Activated T-cell treated with anti-CD3 and anti-CD28 coated beads for 48 hours (primary cell): ENCODE data around the gene TMEM9.

Source experiments
- DNase-seq: peaks from one replicate; pipeline ENCODE4 v3.0.0-alpha.2; 2020; ENCODE audit warnings: low read depth

Gene TMEM9

DNA sequence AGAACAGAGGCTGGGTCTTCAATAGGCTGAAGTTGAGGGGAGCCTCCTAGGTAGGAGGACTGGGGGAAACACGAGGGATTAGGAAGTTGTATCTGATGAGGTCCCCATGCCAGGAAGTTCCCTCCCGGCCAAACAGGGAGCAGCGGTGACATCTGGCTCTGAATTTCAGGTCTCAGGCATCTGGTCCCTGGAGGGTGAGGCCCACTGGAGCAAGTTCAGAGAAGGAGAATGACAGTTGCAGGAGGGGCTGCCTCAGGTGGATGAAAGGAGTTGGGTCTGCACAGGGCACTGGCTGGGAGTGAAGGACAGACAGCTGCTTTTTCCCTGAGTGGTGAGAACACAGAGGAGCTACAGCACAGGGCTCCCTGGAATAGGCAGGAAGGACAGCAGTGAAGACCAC lies 9.1 kb downstream of the TMEM9 start:
- DNase-seq, result no peak

- DNase-seq, result no peak
Observed at GRCh38 chr1:201144701-201145100, 9.6 kb downstream of the TMEM9 start.

- DNase-seq, result no peak
Observed at GRCh38 chr1:201143726-201144635, 10.3 kb downstream of the TMEM9 start.

DNA sequence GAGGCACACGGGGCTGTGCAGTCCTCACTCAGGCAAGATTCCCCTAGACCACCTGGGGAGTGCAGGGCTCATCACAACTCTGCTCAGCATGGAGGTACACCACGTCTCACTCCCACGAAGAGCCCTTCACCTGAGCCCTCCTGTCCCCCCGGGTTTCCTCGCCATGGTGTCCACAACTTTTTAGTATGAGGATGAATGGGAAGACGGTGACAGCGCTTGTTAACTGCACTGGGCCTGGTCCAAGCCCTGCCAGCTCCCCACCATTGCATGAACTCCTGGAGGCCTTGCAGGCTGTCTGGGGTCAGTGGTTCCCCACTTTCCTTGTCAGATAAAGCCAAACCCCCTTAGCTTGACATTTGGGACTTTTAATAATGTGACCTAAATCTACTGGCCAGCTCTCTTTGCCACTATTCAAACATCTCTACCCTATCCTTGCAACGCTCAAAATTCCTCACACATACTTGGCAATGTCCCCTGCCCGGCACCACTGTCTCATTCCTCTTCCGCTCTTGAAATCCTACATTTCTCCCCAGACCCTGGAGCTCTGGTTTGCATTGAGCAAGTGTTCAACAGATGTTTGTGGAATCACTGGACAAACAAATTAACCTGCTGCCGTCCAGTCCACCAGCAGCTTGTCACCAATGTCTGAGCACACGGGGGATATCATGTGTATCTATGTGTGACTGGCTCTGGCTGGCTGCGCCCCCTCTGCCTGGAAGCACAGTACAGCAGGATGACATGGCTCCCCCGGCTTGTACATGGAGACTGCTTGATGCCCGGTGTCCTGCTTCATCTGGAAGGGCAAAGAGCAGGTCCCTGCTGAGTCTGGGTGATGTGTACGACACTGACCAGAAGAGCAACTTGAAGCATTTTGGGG lies 11.2 kb downstream of the TMEM9 start:
- DNase-seq, result no peak

- DNase-seq, result no peak
Observed at GRCh38 chr1:201142011-201142848, 12.0 kb downstream of the TMEM9 start.

DNA sequence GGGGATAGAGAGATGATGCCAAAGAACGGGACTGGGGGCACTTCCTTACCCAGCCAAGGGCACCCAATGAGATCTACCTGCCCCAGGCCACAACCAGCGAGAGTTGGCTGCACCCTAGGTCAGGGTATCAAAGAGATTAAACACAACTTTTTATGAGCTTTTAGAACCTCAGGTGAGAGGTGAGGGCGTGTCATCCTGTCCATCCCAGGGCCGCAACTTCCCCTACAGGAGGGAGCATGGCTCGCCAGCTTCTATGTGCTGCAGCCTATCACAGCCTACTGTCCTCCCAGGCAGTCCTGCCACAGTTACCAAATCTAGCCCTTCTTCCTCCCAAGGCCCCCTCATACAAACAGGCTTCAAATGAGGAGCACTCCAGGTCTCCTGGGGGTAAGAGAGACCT lies 12.9 kb downstream of the TMEM9 start:
- DNase-seq, result no peak

DNA sequence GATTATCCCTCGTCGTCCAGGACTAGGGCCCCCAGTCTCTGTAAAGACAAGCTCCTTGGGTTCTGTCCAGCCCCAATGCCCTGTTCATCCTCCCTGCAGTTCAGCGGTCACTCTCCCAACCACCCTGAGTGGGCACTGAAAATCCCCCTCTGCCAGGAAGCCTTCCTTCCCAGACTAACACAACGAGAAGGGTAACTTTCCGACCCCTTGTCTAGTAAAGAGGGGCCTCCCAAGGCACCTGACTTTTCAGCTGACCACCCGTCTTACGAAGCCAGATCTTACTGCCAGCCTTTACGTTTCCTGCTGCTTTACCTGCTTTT lies 13.4 kb downstream of the TMEM9 start:
- DNase-seq, result no peak

GRCh38 chr1:201140235-201140940 lies 13.9 kb downstream of the TMEM9 start:
- no peak for DNase-seq

- DNase-seq, result no peak
Observed at GRCh38 chr1:201139756-201140155, 14.5 kb downstream of the TMEM9 start.

DNA sequence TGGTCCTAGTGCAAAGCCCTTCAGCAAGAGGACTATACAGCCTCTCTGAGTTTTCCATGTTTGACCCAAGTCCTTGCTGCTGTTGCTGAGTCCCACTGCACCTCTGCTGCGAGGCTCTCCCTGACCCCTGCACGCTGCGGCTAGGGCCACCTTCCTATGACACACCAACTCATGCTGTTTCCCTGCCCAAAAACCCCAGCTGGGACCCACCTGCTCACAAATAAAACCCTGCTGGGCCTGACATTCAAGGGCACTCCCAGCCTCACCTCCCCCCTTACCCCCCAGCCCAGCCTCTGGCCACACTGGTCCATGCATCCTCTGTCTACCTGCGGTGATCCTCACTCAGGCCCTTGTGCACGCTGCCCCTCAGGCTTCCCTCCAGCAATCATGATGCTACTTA lies 15.0 kb downstream of the TMEM9 start:
- no peak for DNase-seq

GRCh38 chr1:201138311-201138840 lies 15.9 kb downstream of the TMEM9 start:
- no peak for DNase-seq

DNA sequence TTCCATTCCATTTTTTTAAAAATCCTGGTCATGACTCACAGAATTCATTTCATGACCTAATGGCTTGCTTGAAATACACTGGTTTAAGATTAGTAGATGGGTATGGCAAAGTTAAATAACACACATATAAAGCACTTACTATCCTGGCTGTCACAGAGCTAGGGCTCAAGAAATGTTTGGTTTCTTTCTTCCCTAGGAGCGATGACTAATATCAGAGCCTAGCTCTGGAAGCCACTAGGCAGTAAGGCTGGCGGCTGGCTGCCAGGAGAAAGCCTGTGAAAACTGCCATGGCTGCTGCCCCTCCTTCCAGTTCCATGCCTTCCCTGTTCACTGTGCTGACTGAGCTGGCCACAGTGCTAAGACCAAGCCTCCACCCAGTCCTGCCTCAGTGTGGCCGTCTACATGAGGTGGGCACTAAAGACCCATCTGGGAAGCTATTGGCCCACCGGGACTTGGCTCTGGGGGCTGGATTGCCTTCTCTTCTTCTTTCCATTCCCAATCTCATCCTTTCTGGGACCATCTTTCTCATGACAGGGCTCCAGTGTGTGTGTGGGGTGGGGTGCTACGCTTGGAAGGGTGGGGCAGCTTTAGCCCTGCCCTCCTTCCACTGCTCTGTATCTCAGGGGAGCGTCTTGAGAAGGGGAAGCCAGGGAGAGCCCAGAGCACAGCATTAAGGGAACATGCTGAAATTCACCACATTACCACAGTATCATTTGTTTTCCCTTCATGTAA lies 16.5 kb downstream of the TMEM9 start:
- no peak for DNase-seq

DNA sequence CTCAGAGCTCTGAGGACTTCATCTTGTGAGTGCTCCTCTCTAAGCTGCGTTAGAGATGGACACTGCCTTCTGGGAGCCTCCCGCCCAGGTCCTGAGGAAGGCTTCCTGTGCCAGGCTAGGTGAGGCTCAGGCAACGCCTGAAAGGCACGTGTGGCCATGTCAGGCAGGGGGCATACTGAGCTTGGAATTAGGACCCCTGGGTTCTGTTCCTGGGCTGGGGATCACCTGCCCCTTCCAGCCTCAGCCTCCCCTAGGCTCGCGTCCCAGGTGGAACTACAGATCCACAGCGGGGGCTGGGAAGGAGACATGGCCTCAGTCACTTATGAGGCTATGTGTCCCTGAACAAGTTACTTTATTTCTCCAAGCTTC lies 17.3 kb downstream of the TMEM9 start:
- no peak for DNase-seq

GRCh38 chr1:201136355-201137023 lies 17.8 kb downstream of the TMEM9 start:
- no peak for DNase-seq

GRCh38 chr1:201134405-201134804 lies 19.9 kb downstream of the TMEM9 start:
- DNase-seq, result no peak

DNA sequence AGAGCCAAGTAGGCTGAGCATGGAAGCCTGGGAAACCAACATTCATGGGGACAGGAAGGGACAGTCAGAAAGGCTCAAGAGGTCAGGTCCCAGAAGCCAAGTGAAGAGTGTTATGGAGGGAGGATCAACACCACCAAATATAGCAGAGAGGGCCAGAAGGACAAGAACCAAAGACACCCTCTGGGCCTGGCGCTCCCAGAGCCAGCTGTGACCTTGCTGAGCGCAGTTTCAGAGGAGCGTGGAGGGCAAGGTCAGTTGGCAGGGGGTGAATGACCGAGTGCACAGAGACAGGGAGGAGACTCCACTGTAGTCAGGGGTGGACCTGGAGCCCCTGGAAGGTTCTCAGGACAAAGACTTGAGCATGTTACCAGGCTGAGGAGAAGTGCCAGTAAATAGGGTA lies 22.9 kb downstream of the TMEM9 start:
- DNase-seq, result no peak

DNA sequence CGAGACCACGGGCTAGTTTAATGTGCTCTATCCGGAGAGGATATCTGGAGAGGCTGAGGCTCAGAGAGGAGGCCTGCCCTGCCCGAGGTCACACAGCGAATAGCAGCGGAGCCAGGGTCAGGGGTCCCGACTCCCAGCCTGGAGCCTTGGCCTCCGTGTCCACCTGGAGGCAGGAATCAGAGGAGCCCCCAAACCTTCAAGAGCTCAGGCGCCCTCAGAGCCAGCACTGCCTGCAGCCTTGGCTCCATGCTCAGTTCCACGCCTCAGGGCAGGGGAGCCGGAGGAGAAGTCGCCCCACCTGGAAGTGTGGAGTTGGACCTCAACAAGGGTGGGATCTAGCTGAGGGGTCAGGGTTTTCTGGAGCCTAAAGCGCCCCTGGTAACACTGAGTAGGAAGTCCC lies 25.3 kb downstream of the TMEM9 start:
- no peak for DNase-seq

GRCh38 chr1:201128476-201128875 lies 25.8 kb downstream of the TMEM9 start:
- no peak for DNase-seq

- no peak for DNase-seq
Observed at GRCh38 chr1:201127755-201128455, 26.4 kb downstream of the TMEM9 start.
